B cell (primary cell): ENCODE measurements around the gene JAM2. TPM values are rescaled to one million over a fixed set of nuclear protein-coding genes. Genes with fewer than 3 reads are reported as not detected.

Source experiments
- ATAC-seq: fragments of 200-7000 bp; cut with Tn5 transposase; one replicate; pipeline ENCODE4 v1.10.0; 2021; ENCODE audit warnings: low read depth, mild to moderate bottlenecking, moderate number of reproducible peaks, moderate library complexity
- CTCF ChIA-PET: fragments of 350-600 bp; sonication (Branson Sonifier 250); formaldehyde crosslinking; loops from one replicate; lab custom pipeline; 2021; ENCODE audit warnings: antibody characterized with exemption, inconsistent platforms; lab: Charles Lee
- POLR2A ChIA-PET: fragments of 350-600 bp; sonication (Branson Sonifier 250); formaldehyde crosslinking; loops from one replicate; lab custom pipeline; 2021; ENCODE audit warnings: antibody characterized with exemption; lab: Charles Lee
- DNase-seq: peaks from one replicate; pipeline ENCODE4 v3.0.0; 2013
- H2AFZ ChIP-seq: 2 replicates; pipeline ENCODE4 v1.6.1; 2012; ENCODE audit warnings: mild to moderate bottlenecking, low read depth, low read length; ENCODE audit not compliant: insufficient read depth, poor library complexity, severe bottlenecking
- H3K27ac ChIP-seq, 2 donors: 1 replicate in 1 of 2; 2 replicates in 1 of 2; pipeline ENCODE4 v1.5.1; 2012 to 2013; ENCODE audit warnings: low read length in 2 of 2, mild to moderate bottlenecking in 2 of 2, moderate library complexity in 1 of 2
- H3K27me3 ChIP-seq, 4 experiments: fragments of 200-600 bp in 1 of 4; sonication (generic) in 1 of 4; replicated peaks in 1 of 4; 1 replicate in 2 of 4; 2 replicates in 2 of 4; pipeline versions ENCODE4 v1.6.1 to v1.7.0; 2013 to 2016; ENCODE audit warnings: low read length in 3 of 4, mild to moderate bottlenecking in 2 of 4, mixed read lengths in 1 of 4, moderate library complexity in 1 of 4; ENCODE audit not compliant: insufficient read depth in 4 of 4, control insufficient read depth in 3 of 4; ENCODE audit errors: control extremely low read depth in 1 of 4
- H3K36me3 ChIP-seq, 2 experiments: replicated peaks in 1 of 2; 1 replicate in 1 of 2; 2 replicates in 1 of 2; pipeline versions ENCODE4 v1.6.1 to v1.7.1; 2013; ENCODE audit warnings: low read length in 1 of 2; ENCODE audit not compliant: insufficient read depth in 2 of 2, control insufficient read depth in 1 of 2; ENCODE audit errors: control extremely low read depth in 1 of 2, extremely low read depth in 1 of 2
- H3K4me1 ChIP-seq, 2 donors: fragments of 200-600 bp in 1 of 2; sonication (generic) in 1 of 2; 1 replicate in 1 of 2; 2 replicates in 1 of 2; pipeline versions ENCODE4 v1.5.1 to v1.6.1; 2013 to 2017; ENCODE audit warnings: low read length in 2 of 2; ENCODE audit not compliant: control insufficient read depth in 2 of 2, insufficient read depth in 2 of 2
- H3K4me2 ChIP-seq: replicated peaks from 2 replicates; pipeline ENCODE3; 2012; ENCODE audit warnings: mild to moderate bottlenecking, low read depth, low read length; ENCODE audit not compliant: poor library complexity, severe bottlenecking
- H3K4me3 ChIP-seq, 5 experiments: fragments of 200-600 bp in 1 of 5; sonication (generic) in 1 of 5; 1 replicate in 3 of 5; 2 replicates in 2 of 5; pipeline versions ENCODE4 v1.5.1 to v1.7.0; 2011 to 2016; ENCODE audit warnings: low read length in 4 of 5, mild to moderate bottlenecking in 4 of 5, low read depth in 2 of 5, control low read depth in 1 of 5, moderate library complexity in 1 of 5; ENCODE audit not compliant: insufficient read depth in 1 of 5; ENCODE audit errors: control extremely low read depth in 1 of 5, extremely low read depth in 1 of 5
- H3K79me2 ChIP-seq: fragments of 200-600 bp; sonication (generic); one replicate; pipeline ENCODE4 v1.6.0; 2016; ENCODE audit warnings: low read length; ENCODE audit not compliant: control insufficient read depth, insufficient read depth
- H3K9ac ChIP-seq: fragments of 200-600 bp; sonication (generic); 2 replicates; pipeline ENCODE4 v1.6.1; 2017; ENCODE audit warnings: mild to moderate bottlenecking, low read length, moderate library complexity
- H3K9me3 ChIP-seq, 3 donors: one replicate each; pipeline versions ENCODE4 v1.6.1 to v1.7.1; 2013; ENCODE audit warnings: low read length in 2 of 3; ENCODE audit not compliant: control insufficient read depth in 2 of 3, insufficient read depth in 1 of 3; ENCODE audit errors: control extremely low read depth in 1 of 3
- H4K20me1 ChIP-seq: 2 replicates; pipeline ENCODE4 v1.6.0; 2012; ENCODE audit warnings: mild to moderate bottlenecking, low read length; ENCODE audit not compliant: insufficient read depth, control insufficient read depth, poor library complexity, severe bottlenecking
- H3K27ac Mint-ChIP-seq: one replicate; pipeline ENCODE4 v1.8.0; 2021; ENCODE audit warnings: mixed read lengths
- H3K27me3 Mint-ChIP-seq: one replicate; pipeline ENCODE4 v1.8.0; 2021; ENCODE audit warnings: mixed read lengths
- H3K4me1 Mint-ChIP-seq: one replicate; pipeline ENCODE4 v1.8.0; 2021; ENCODE audit warnings: mixed read lengths
- H3K4me3 Mint-ChIP-seq: one replicate; pipeline ENCODE4 v1.8.0; 2021; ENCODE audit warnings: mixed read lengths
- H3K9me3 Mint-ChIP-seq: one replicate; pipeline ENCODE4 v1.8.0; 2022; ENCODE audit warnings: mixed read lengths; ENCODE audit not compliant: insufficient read depth
- CTCF ChIP-seq: fragments of 200-600 bp; IDR thresholded peaks from one replicate; pipeline ENCODE4 v1.8.0; 2022; ENCODE audit warnings: antibody characterized with exemption, mild to moderate bottlenecking
- EZH2 ChIP-seq: IDR thresholded peaks from 2 replicates; pipeline ENCODE4 v1.6.1; 2012; ENCODE audit warnings: borderline replicate concordance, low read depth, mild to moderate bottlenecking, moderate library complexity, low read length; ENCODE audit not compliant: insufficient read depth, poor library complexity, severe bottlenecking
- WGBS: methylation state at CpG from one replicate; pipeline ENCODE4 v1.1.5; 2013; ENCODE audit warnings: missing lambda C conversion rate; ENCODE audit not compliant: insufficient coverage; 5-methylcytosine and 5-hydroxymethylcytosine counted together
- intact Hi-C: fragments of 100-400 bp; cut with micrococcal nuclease; formaldehyde crosslinking; loops from one replicate; pipeline ENCODE4 v1.10.0; 2022
- polyA plus RNA-seq: library from polyadenylated mRNA; depleted of rRNA; stranded (reverse); fragments of >200 nt; gene quantifications from 2 replicates; pipeline ENCODE4 v1.2.3, GENCODE V29; 2012
- total RNA-seq, 2 donors: library from RNA; stranded (reverse); fragments of 120-200 nt in 1 of 2; gene quantifications; 1 replicate in 1 of 2; 2 replicates in 1 of 2; pipeline versions ENCODE4 v1.2.3 to v1.2.4, GENCODE V29; 2013 to 2022

JAM2 gene
- total and polyA plus RNA-seq, 2 donors (not counting 1 experiment from before 2014, with no cell fraction given) = 0.94 to 1.5 TPM

GRCh38 chr21:25737421-25737820 lies 98.4 kb downstream of the JAM2 start:
- Histone ChIP-seq H3K79me2 (peaks cover 88% of the 10 kb centered on the region), H3K4me2 (peak overlapping the region; percentile 83), H3K9me3 (no peaks in the 10 kb centered on the region), H3K27ac (no peak overlapping the region), H4K20me1 (peaks cover 36% of the 10 kb centered on the region), H3K4me3 (no peak overlapping the region), H3K36me3 (peaks cover 0 to 7% of the 10 kb centered on the region in 2 experiments), H3K9ac (no peak overlapping the region), H3K4me1 (peaks cover 43 to 44% of the 10 kb centered on the region in 2 donors), H2AFZ (no peak overlapping the region), H3K27me3 (no peaks in the 10 kb centered on the region)
- no peak for TF ChIP-seq EZH2
- no peak for TF ChIP-seq CTCF
- no CpG with 5 or more reads among the region's 1 CpG for WGBS
- peaks cover 61% of the 10 kb centered on the region for H3K4me1 Mint-ChIP-seq
- no peak overlapping the region for H3K27ac Mint-ChIP-seq
- ChIA-PET POLR2A (no interaction called here), CTCF (interaction anchor here (1.9 kb wide), 1 partner anchor 129 kb away, joined by 6 read pairs; no protein-coding TSS in a partner anchor)
- peak overlapping the region; percentile 23 for H3K4me3 Mint-ChIP-seq
- no peak for ATAC-seq
- no peak for DNase-seq
- intact Hi-C loops = loop anchor here (10.0 kb wide), 2 partner anchors 313 to 427 kb away; no protein-coding TSS in a partner anchor
- H3K27me3 Mint-ChIP-seq = no peaks in the 10 kb centered on the region
- no peaks in the 10 kb centered on the region for H3K9me3 Mint-ChIP-seq

GRCh38 chr21:25742900-25743299 lies 103.8 kb downstream of the JAM2 start:
- peaks cover 59% of the 10 kb centered on the region for H3K79me2 ChIP-seq
- intact Hi-C loops = no loop called here
- peaks cover 32% of the 10 kb centered on the region for H3K4me1 Mint-ChIP-seq
- 73% methylated on average over 3 of the region's 3 CpGs for WGBS
- H4K20me1 ChIP-seq = peaks cover 43% of the 10 kb centered on the region
- H3K27me3 Mint-ChIP-seq = no peaks in the 10 kb centered on the region
- ChIA-PET CTCF (no interaction called here), POLR2A (no interaction called here)
- no peaks in the 10 kb centered on the region for H3K9me3 Mint-ChIP-seq
- H3K4me3 ChIP-seq = no peak overlapping the region
- no peak overlapping the region for H3K4me2 ChIP-seq
- TF ChIP-seq EZH2 (no peak), CTCF (no peak)
- no peak overlapping the region for H3K9ac ChIP-seq
- peaks cover 16 to 21% of the 10 kb centered on the region in 2 donors for H3K4me1 ChIP-seq
- no peak overlapping the region for H3K4me3 Mint-ChIP-seq
- no peak overlapping the region for H3K27ac ChIP-seq
- H3K27me3 ChIP-seq = no peaks in the 10 kb centered on the region
- H3K9me3 ChIP-seq = no peaks in the 10 kb centered on the region
- H3K36me3 ChIP-seq = peaks cover 2 to 25% of the 10 kb centered on the region in 2 experiments
- H3K27ac Mint-ChIP-seq = no peak overlapping the region
- DNase-seq (no peak), ATAC-seq (no peak)
- no peak overlapping the region for H2AFZ ChIP-seq
